HG03354 (cell line): ENCODE data around the gene PHC2.

Source experiments
- ATAC-seq: cut with Tn5 transposase; IDR thresholded peaks from one replicate; pipeline ENCODE4 v1.9.1; 2021; ENCODE audit warnings: mild to moderate bottlenecking; ENCODE audit not compliant: unreplicated experiment, poor library complexity, severe bottlenecking

Gene PHC2

GRCh38 chr1:33339413-33339812 lies 91.5 kb downstream of the PHC2 start:
- ATAC-seq: no peak

- ATAC-seq: no peak
These were observed 92.3 kb downstream of the PHC2 start for GRCh38 chr1:33338440-33339211.

GRCh38 chr1:33338048-33338439 lies 92.9 kb downstream of the PHC2 start:
- no peak for ATAC-seq

- no peak for ATAC-seq
These were observed 93.5 kb downstream of the PHC2 start for GRCh38 chr1:33337441-33337840.

GRCh38 chr1:33336580-33336979 lies 94.3 kb downstream of the PHC2 start:
- no peak for ATAC-seq

- no peak for ATAC-seq
These were observed 95.9 kb downstream of the PHC2 start for GRCh38 chr1:33335020-33335419.

- no peak for ATAC-seq
These were observed 96.8 kb downstream of the PHC2 start for GRCh38 chr1:33334081-33334552.

GRCh38 chr1:33332881-33333280 lies 98.0 kb downstream of the PHC2 start:
- ATAC-seq: no peak

GRCh38 chr1:33332357-33332789 lies 98.5 kb downstream of the PHC2 start:
- no peak for ATAC-seq

GRCh38 chr1:33331444-33332356 lies 99.2 kb downstream of the PHC2 start:
- ATAC-seq: no peak

GRCh38 chr1:33330906-33331305 lies 100.0 kb downstream of the PHC2 start:
- no peak for ATAC-seq

- ATAC-seq: no peak
These were observed 100.5 kb downstream of the PHC2 start for GRCh38 chr1:33330361-33330890.

GRCh38 chr1:33329600-33330305 lies 101.1 kb downstream of the PHC2 start:
- ATAC-seq: no peak

GRCh38 chr1:33328817-33329216 lies 102.1 kb downstream of the PHC2 start:
- no peak for ATAC-seq

- no peak for ATAC-seq
These were observed 103.1 kb downstream of the PHC2 start for GRCh38 chr1:33327587-33328325.

- ATAC-seq: no peak
These were observed 104.1 kb downstream of the PHC2 start for GRCh38 chr1:33326785-33327184.

GRCh38 chr1:33324677-33325575 lies 106.0 kb downstream of the PHC2 start:
- no peak for ATAC-seq
